A549 (cell line): ENCODE results near the gene DBR1.

Source experiments
- CBX8 ChIP-seq: fragments of 200-600 bp; sonication (generic); IDR thresholded peaks from 2 replicates; pipeline ENCODE4 v1.6.1; 2016
- CTCF ChIP-seq: fragments of >200 bp; sonication (Bioruptor Twin); formaldehyde crosslinking; IDR thresholded peaks from 3 replicates; pipeline ENCODE4 v1.5.1; 2016
- ELK1 ChIP-seq: fragments of 150-350 bp; IDR thresholded peaks from 2 replicates; pipeline ENCODE4 v1.6.1; 2014; ENCODE audit warnings: low read depth, mild to moderate bottlenecking, low read length
- EP300 ChIP-seq, 2 experiments: fragments of >200 bp; sonication (Bioruptor Twin); formaldehyde crosslinking; IDR thresholded peaks; 2 replicates in 1 of 2; 3 replicates in 1 of 2; pipeline ENCODE4 v1.6.1; 2016 to 2017
- ESRRA ChIP-seq: fragments of 150-350 bp; IDR thresholded peaks from 2 replicates; pipeline ENCODE4 v1.6.1; 2014; ENCODE audit warnings: mild to moderate bottlenecking, low read length, borderline replicate concordance
- FOXS1 ChIP-seq: fragments of 250-450 bp; sonication (Bioruptor Pico); IDR thresholded peaks from 2 replicates; pipeline ENCODE4 v1.5.0; 2020; ENCODE audit warnings: mild to moderate bottlenecking, moderate library complexity
- HDAC2 ChIP-seq: fragments of 200-600 bp; sonication (generic); IDR thresholded peaks from 2 replicates; pipeline ENCODE4 v1.6.1; 2016
- HMGXB4 ChIP-seq: fragments of 250-450 bp; sonication (Bioruptor Pico); IDR thresholded peaks from 2 replicates; pipeline ENCODE4 v1.5.0; 2021; ENCODE audit warnings: mild to moderate bottlenecking, moderate library complexity, borderline replicate concordance
- JUNB ChIP-seq: fragments of >200 bp; sonication (Bioruptor Twin); formaldehyde crosslinking; IDR thresholded peaks from 2 replicates; pipeline ENCODE4 v1.6.1; 2016
- MYC ChIP-seq: IDR thresholded peaks from 2 replicates; pipeline ENCODE4 v1.6.1; 2012; ENCODE audit warnings: mild to moderate bottlenecking, inconsistent platforms, low read length, improper control_type of control experiment, borderline replicate concordance
- POLR2A ChIP-seq: IDR thresholded peaks from 2 replicates; pipeline ENCODE4 v1.6.1; 2012; ENCODE audit warnings: mild to moderate bottlenecking, low read length
- RAD21 ChIP-seq, 2 experiments: fragments of >200 bp in 1 of 2; sonication (Bioruptor Twin) in 1 of 2; formaldehyde crosslinking in 1 of 2; IDR thresholded peaks in 1 of 2; conservative IDR thresholded peaks in 1 of 2; 2 replicates in 1 of 2; 3 replicates in 1 of 2; pipeline ENCODE4 v1.6.1; 2012 to 2018; ENCODE audit warnings: inconsistent platforms in 1 of 2
- RARB ChIP-seq: fragments of 250-450 bp; sonication (Bioruptor Pico); IDR thresholded peaks from 2 replicates; pipeline ENCODE4 v1.8.0; 2021; ENCODE audit warnings: mild to moderate bottlenecking, moderate library complexity
- USF2 ChIP-seq: fragments of 450-650 bp; IDR thresholded peaks from 2 replicates; pipeline ENCODE4 v1.6.1; 2014; ENCODE audit warnings: antibody characterized with exemption

GRCh38 chr3:138140940-138141339 lies 33.8 kb downstream of the DBR1 start:
- TF ChIP-seq HMGXB4 (CRISPR knock-in tag) (no peak), RARB (no peak), CTCF (no peak), JUNB (no peak), POLR2A (no peak), HDAC2 (no peak), RAD21 (conservative IDR thresholded peaks at IDR 0.05 in 1 of 2, IDR thresholded peaks at IDR 0.05 in 1 of 2) (no peak), ELK1 (no peak), CBX8 (no peak), MYC (no peak), ESRRA (no peak), EP300 (IDR thresholded peaks at IDR 0.05) (no peak), USF2 (no peak), FOXS1 (no peak)
